Thoracic aorta (tissue), 2 donors: ENCODE results near the gene ZG16B. TPM values are rescaled to one million over a fixed set of nuclear protein-coding genes. Genes with fewer than 3 reads are reported as not detected.

Experiments
- ATAC-seq: fragments of 150-250 bp; one replicate; pipeline ENCODE4 v1.8.0; 2017; ENCODE audit warnings: low read depth; ENCODE audit not compliant: insufficient number of reproducible peaks, low FRiP score
- DNase-seq: peaks from one replicate; pipeline ENCODE4 v3.0.0-alpha.2; 2020; ENCODE audit warnings: low spot score
- H3K27ac ChIP-seq, 2 donors: fragments of 200-600 bp; sonication (generic); 1 replicate in 1 of 2; 2 replicates in 1 of 2; pipeline ENCODE4 v1.5.1; 2016; ENCODE audit warnings: mild to moderate bottlenecking in 2 of 2, moderate library complexity in 2 of 2
- H3K27me3 ChIP-seq: fragments of 200-600 bp; sonication (generic); replicated peaks from 2 replicates; pipeline ENCODE4 v1.6.0; 2016; ENCODE audit warnings: mild to moderate bottlenecking; ENCODE audit not compliant: insufficient read depth
- H3K36me3 ChIP-seq: fragments of 200-600 bp; sonication (generic); one replicate; pipeline ENCODE4 v1.5.1; 2016
- H3K4me1 ChIP-seq, 2 donors: fragments of 200-600 bp; sonication (generic); 1 replicate in 1 of 2; 2 replicates in 1 of 2; pipeline versions ENCODE4 v1.5.1 to v1.6.0; 2016; ENCODE audit warnings: low read depth in 2 of 2, mild to moderate bottlenecking in 1 of 2; ENCODE audit not compliant: control insufficient read depth in 1 of 2
- H3K4me3 ChIP-seq: fragments of 200-600 bp; sonication (generic); 2 replicates; pipeline ENCODE4 v1.5.1; 2016; ENCODE audit warnings: mild to moderate bottlenecking
- H3K9me3 ChIP-seq: fragments of 200-600 bp; sonication (generic); 2 replicates; pipeline ENCODE4 v1.5.1; 2016
- total RNA-seq, 2 donors: library from RNA; depleted of rRNA; stranded (reverse); fragments of >200 nt; gene quantifications; one replicate each; pipeline versions ENCODE4 v1.1.0 to v1.2.3, GENCODE V29; 2016
- TF ChIP-seq, protein P1 (sequence below): fragments of 200-600 bp; sonication (generic); IDR thresholded peaks from one replicate; pipeline ENCODE4 v1.5.1; 2019; ENCODE audit warnings: antibody characterized with exemption

ZG16B gene
- total RNA-seq, 2 donors from 2014 or later, result not detected

DNA sequence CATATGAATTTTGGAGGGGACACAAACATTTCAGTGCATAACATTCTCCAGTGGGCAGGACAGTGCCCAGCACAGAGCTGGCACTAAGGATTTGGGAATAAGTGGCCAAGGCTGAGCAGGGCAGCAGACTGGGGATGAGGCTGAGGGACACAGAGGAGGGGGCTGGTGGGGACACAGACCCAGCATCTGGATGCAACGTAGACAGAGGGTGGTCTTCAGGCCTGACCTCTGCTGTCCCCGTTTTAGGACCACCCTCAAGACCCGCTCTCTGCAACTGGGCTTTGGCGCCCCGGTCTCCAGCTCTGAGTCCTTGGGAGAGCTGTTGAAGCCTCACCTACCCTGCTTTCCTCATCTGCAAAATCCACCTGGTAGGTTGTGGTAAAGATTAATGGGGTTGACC lies 39.5 kb upstream of the ZG16B start:
- Histone ChIP-seq H3K36me3 (no peaks in the 10 kb centered on the region), H3K9me3 (no peaks in the 10 kb centered on the region), H3K4me1 (no peaks in the 10 kb centered on the region), H3K4me3 (no peak overlapping the region), H3K27ac (no peak overlapping the region), H3K27me3 (peaks cover 1% of the 10 kb centered on the region)
- DNase-seq (no peak), ATAC-seq (no peak)
- TF ChIP-seq, protein P1, sequence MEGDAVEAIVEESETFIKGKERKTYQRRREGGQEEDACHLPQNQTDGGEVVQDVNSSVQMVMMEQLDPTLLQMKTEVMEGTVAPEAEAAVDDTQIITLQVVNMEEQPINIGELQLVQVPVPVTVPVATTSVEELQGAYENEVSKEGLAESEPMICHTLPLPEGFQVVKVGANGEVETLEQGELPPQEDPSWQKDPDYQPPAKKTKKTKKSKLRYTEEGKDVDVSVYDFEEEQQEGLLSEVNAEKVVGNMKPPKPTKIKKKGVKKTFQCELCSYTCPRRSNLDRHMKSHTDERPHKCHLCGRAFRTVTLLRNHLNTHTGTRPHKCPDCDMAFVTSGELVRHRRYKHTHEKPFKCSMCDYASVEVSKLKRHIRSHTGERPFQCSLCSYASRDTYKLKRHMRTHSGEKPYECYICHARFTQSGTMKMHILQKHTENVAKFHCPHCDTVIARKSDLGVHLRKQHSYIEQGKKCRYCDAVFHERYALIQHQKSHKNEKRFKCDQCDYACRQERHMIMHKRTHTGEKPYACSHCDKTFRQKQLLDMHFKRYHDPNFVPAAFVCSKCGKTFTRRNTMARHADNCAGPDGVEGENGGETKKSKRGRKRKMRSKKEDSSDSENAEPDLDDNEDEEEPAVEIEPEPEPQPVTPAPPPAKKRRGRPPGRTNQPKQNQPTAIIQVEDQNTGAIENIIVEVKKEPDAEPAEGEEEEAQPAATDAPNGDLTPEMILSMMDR, result no peak

DNA sequence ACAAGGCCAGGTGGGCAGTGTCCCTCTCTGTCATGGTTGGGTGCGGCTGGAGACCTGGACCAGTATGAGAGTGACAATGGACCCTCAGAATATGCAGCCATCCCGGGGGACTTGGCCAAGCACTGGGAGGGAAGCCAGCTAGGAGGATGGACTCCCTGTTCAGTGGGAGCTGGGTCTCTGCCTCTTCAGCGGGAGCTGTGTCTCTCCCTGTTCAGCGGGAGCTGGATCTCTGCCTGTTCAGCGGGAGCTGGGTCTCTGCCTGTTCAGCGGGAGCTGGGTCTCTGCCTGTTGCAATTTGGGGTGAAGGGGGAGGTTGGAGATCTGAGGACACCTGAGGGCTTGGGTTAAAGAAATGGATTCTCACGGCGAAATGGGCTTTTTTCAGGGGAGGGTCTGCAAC lies 38.9 kb upstream of the ZG16B start:
- H3K9me3 ChIP-seq, result no peaks in the 10 kb centered on the region
- no peaks in the 10 kb centered on the region for H3K4me1 ChIP-seq
- no peak for ATAC-seq
- DNase-seq, result no peak
- no peak overlapping the region for H3K4me3 ChIP-seq
- no peaks in the 10 kb centered on the region for H3K27me3 ChIP-seq
- H3K27ac ChIP-seq, result no peak overlapping the region
- no peaks in the 10 kb centered on the region for H3K36me3 ChIP-seq
- TF ChIP-seq, protein P1, result no peak

DNA sequence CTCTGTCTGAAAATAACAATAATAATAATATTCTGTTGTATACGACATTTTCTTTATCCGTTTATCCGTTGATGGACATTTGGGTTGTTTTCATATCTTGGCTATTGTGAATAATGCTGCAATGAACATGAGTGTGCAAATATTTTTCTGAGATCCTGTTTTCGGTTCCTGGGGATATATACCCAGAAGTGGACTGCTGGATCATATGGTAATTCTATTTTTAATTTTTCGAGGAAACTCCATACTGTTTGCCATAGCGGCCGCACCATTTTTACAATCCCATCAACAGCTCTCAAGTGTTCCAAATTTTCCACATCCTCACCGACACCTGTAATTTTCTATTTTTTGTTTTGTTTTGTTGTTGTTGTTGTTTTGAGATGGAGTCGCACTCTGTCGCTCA lies 37.2 kb upstream of the ZG16B start:
- H3K27me3 ChIP-seq, result no peaks in the 10 kb centered on the region
- DNase-seq (no peak), ATAC-seq (no peak)
- H3K4me1 ChIP-seq, result no peaks in the 10 kb centered on the region
- H3K27ac ChIP-seq, result no peak overlapping the region
- H3K4me3 ChIP-seq, result no peak overlapping the region
- TF ChIP-seq, protein P1, result no peak
- H3K9me3 ChIP-seq, result no peaks in the 10 kb centered on the region
- no peaks in the 10 kb centered on the region for H3K36me3 ChIP-seq

DNA sequence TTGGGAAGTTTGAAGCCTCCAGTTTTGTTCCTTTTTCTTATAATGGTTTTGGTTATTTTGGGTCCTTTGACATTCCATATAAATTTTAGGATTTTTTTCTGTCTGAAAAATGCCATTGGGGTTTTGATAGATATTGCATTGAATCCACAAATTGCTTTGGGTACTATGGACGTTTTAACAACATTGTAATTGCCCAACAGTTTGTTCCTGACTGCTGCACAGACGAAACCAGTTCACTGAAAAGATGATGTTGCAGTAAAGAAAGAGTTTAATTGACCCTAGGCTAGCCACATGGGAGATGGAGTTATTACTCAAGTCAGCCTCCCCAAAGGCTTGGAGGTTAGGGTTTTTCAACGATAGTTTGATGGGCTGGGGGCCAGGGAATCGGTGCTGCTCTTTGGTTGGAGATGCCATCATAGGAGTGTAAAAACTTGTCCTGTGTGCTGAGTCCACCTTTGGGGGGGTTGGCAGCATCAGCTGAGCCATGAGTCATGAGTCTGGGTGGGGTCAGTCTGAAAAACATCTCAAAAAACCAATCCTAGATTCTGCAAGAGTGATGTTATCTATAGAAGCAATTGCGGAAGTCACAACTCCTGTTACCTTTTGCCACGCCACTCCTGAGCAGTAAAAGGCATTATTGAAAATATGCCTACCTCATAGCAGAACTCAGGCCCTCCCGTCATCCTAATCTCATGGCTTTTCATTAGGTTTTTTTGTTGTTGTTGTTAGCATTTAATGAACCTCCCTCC lies 34.5 kb upstream of the ZG16B start:
- Histone ChIP-seq H3K4me1 (no peaks in the 10 kb centered on the region), H3K27me3 (no peaks in the 10 kb centered on the region), H3K4me3 (no peak overlapping the region), H3K27ac (no peak overlapping the region), H3K36me3 (no peaks in the 10 kb centered on the region), H3K9me3 (no peaks in the 10 kb centered on the region)
- ATAC-seq (no peak), DNase-seq (no peak)
- TF ChIP-seq, protein P1, result no peak

DNA sequence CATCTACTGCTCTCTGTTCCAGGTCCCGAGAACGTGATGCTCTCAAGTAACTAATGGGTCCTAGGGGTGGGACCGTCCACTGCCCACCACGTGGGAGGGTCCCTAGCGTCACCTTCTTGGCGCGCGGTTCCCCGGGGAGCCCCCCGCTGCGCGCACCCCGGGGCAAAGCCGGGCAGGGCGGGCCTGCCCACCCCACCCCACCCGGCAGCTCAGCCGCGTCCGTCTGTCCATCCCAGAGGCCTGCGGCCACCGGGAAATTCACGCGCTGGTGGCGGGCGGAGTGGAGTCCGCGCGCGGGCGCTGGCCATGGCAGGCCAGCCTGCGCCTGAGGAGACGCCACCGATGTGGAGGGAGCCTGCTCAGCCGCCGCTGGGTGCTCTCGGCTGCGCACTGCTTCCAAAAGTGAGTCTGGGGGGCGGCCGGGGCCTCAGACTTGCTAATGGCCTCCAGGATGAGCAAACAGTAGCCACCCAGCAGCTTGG lies 31.3 kb upstream of the ZG16B start:
- Histone ChIP-seq H3K4me1 (no peaks in the 10 kb centered on the region), H3K4me3 (no peak overlapping the region), H3K27ac (no peak overlapping the region), H3K9me3 (no peaks in the 10 kb centered on the region), H3K36me3 (no peaks in the 10 kb centered on the region), H3K27me3 (no peaks in the 10 kb centered on the region)
- TF ChIP-seq, protein P1, result no peak
- no peak for ATAC-seq
- no peak for DNase-seq
